Ascending aorta (tissue), 2 donors: ENCODE results near the gene PBRM1. TPM values are rescaled to one million over a fixed set of nuclear protein-coding genes. Genes with fewer than 3 reads are reported as not detected.

Experiments used
- DNase-seq, 2 donors: peaks; one replicate each; pipeline ENCODE4 v3.0.0-alpha.2; 2019; ENCODE audit warnings: low spot score in 2 of 2
- H3K27ac ChIP-seq, 2 donors: fragments of 200-600 bp; sonication (generic); one replicate each; pipeline ENCODE4 v1.5.1; 2016 to 2017; ENCODE audit warnings: mild to moderate bottlenecking in 1 of 2
- H3K27me3 ChIP-seq: fragments of 200-600 bp; sonication (generic); one replicate; pipeline ENCODE4 v1.5.1; 2017
- H3K36me3 ChIP-seq, 2 donors: fragments of 200-600 bp; sonication (generic); one replicate each; pipeline ENCODE4 v1.5.1; 2016
- H3K4me1 ChIP-seq, 2 donors: fragments of 200-600 bp; sonication (generic); one replicate each; pipeline ENCODE4 v1.5.1; 2016 to 2017; ENCODE audit warnings: mild to moderate bottlenecking in 1 of 2
- H3K4me3 ChIP-seq, 2 donors: fragments of 200-600 bp; sonication (generic); one replicate each; pipeline ENCODE4 v1.5.1; 2016 to 2017; ENCODE audit warnings: mild to moderate bottlenecking in 1 of 2
- H3K9me3 ChIP-seq, 2 donors: fragments of 200-600 bp; sonication (generic); one replicate each; pipeline ENCODE4 v1.5.1; 2016
- intact Hi-C: fragments of 100-400 bp; cut with DNase I; formaldehyde crosslinking; loops from one replicate; pipeline ENCODE4 v1.15.1; 2023
- total RNA-seq: library from RNA; depleted of rRNA; stranded (reverse); fragments of >200 nt; gene quantifications from one replicate; pipeline ENCODE4 v1.1.0, GENCODE V29; 2016
- TF ChIP-seq, protein P1 (sequence below), 3 experiments: fragments of 200-600 bp in 2 of 3; fragments of 450-650 bp in 1 of 3; sonication (generic) in 2 of 3; IDR thresholded peaks; one replicate each; pipeline ENCODE4 v1.5.1; 2016 to 2019; ENCODE audit warnings: antibody characterized with exemption in 3 of 3, mild to moderate bottlenecking in 1 of 3, moderate library complexity in 1 of 3

Gene PBRM1
- total RNA-seq, 1 donor from 2014 or later, result 36.7 TPM

- TF ChIP-seq, protein P1, sequence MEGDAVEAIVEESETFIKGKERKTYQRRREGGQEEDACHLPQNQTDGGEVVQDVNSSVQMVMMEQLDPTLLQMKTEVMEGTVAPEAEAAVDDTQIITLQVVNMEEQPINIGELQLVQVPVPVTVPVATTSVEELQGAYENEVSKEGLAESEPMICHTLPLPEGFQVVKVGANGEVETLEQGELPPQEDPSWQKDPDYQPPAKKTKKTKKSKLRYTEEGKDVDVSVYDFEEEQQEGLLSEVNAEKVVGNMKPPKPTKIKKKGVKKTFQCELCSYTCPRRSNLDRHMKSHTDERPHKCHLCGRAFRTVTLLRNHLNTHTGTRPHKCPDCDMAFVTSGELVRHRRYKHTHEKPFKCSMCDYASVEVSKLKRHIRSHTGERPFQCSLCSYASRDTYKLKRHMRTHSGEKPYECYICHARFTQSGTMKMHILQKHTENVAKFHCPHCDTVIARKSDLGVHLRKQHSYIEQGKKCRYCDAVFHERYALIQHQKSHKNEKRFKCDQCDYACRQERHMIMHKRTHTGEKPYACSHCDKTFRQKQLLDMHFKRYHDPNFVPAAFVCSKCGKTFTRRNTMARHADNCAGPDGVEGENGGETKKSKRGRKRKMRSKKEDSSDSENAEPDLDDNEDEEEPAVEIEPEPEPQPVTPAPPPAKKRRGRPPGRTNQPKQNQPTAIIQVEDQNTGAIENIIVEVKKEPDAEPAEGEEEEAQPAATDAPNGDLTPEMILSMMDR (IDR thresholded peaks at IDR 0.05), result no peak
- peak in 1 of 2 donors; percentile 5 for DNase-seq
- peaks cover 0 to 12% of the 10 kb centered on the region in 2 donors for H3K4me1 ChIP-seq
- H3K27me3 ChIP-seq, result no peaks in the 10 kb centered on the region
- H3K36me3 ChIP-seq, result peaks cover 9 to 11% of the 10 kb centered on the region in 2 donors
- intact Hi-C loops, result no loop called here
- peak overlapping the region in 1 of 2 donors; percentile 16 for H3K4me3 ChIP-seq
- peak overlapping the region; percentile 68 to 85 for H3K27ac ChIP-seq
- H3K9me3 ChIP-seq, result no peaks in the 10 kb centered on the region
These were observed 161.4 kb downstream of the PBRM1 start for GRCh38 chr3:52524258-52524751.

- H3K4me3 ChIP-seq, result no peak overlapping the region
- no peak overlapping the region for H3K27ac ChIP-seq
- H3K36me3 ChIP-seq, result peaks cover 9 to 11% of the 10 kb centered on the region in 2 donors
- intact Hi-C loops, result no loop called here
- DNase-seq, result no peak
- TF ChIP-seq, protein P1 (IDR thresholded peaks at IDR 0.05), result no peak
- peaks cover 0 to 12% of the 10 kb centered on the region in 2 donors for H3K4me1 ChIP-seq
- H3K9me3 ChIP-seq, result no peaks in the 10 kb centered on the region
- H3K27me3 ChIP-seq, result no peaks in the 10 kb centered on the region
These were observed 162.1 kb downstream of the PBRM1 start for GRCh38 chr3:52523386-52524257.

DNA sequence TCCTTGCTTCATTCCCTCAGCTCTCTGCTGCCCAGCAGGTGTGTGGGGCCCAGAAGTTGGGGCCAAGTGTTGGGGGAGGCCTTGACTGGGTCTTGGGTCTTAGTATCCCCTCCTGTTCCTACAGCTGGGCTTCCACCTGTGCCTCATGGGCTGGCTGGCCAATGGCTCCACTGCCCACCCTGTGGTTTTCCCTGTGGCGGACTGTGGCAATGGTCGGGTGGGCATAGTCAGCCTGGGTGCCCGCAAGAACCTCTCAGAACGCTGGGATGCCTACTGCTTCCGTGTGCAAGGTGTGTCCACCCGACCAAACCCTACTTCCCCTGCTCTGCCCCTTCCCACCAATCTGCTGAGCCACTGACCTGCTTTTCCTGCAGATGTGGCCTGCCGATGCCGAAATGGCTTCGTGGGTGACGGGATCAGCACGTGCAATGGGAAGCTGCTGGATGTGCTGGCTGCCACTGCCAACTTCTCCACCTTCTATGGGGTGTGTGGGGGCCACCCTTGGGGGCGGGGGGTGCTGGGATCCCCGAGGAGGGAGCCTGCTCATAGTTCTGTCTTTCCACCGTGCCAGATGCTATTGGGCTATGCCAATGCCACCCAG lies 163.0 kb downstream of the PBRM1 start:
- no peaks in the 10 kb centered on the region for H3K27me3 ChIP-seq
- DNase-seq, result no peak
- peaks cover 0 to 12% of the 10 kb centered on the region in 2 donors for H3K4me1 ChIP-seq
- H3K36me3 ChIP-seq, result peaks cover 3 to 9% of the 10 kb centered on the region in 2 donors
- TF ChIP-seq, protein P1 (IDR thresholded peaks at IDR 0.05), result no peak
- no peak overlapping the region for H3K27ac ChIP-seq
- no peaks in the 10 kb centered on the region for H3K9me3 ChIP-seq
- intact Hi-C loops, result no loop called here
- no peak overlapping the region for H3K4me3 ChIP-seq

DNA sequence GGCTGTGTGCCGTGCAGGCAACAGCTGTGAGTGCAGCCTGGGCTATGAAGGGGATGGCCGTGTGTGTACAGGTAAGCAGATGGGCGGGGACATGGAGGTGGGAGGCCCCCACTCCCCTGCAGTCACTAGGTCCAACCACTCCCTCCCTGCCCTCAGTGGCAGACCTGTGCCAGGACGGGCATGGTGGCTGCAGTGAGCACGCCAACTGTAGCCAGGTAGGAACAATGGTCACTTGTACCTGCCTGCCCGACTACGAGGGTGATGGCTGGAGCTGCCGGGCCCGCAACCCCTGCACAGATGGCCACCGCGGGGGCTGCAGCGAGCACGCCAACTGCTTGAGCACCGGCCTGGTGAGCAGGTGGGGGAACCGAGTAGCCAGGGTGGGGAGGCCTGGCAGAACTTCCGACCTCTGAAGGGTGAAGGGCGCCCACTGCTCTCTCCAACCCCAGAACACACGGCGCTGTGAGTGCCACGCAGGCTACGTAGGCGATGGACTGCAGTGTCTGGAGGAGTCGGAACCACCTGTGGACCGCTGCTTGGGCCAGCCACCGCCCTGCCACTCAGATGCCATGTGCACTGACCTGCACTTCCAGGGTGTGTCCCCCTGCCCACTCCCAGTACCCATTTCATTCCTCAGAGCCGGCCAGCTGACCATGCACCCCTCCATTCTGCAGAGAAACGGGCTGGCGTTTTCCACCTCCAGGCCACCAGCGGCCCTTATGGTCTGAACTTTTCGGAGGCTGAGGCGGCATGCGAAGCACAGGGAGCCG lies 163.6 kb downstream of the PBRM1 start:
- no peak for DNase-seq
- no peaks in the 10 kb centered on the region for H3K27me3 ChIP-seq
- H3K9me3 ChIP-seq, result no peaks in the 10 kb centered on the region
- TF ChIP-seq, protein P1 (IDR thresholded peaks at IDR 0.05), result no peak
- no peak overlapping the region for H3K27ac ChIP-seq
- intact Hi-C loops, result no loop called here
- H3K4me1 ChIP-seq, result peaks cover 0 to 12% of the 10 kb centered on the region in 2 donors
- no peak overlapping the region for H3K4me3 ChIP-seq
- peaks cover 0 to 5% of the 10 kb centered on the region in 2 donors for H3K36me3 ChIP-seq

- TF ChIP-seq, protein P1 (IDR thresholded peaks at IDR 0.05), result no peak
- intact Hi-C loops, result no loop called here
- Histone ChIP-seq H3K27ac (no peak overlapping the region), H3K9me3 (no peaks in the 10 kb centered on the region), H3K27me3 (no peaks in the 10 kb centered on the region), H3K36me3 (peaks cover 0 to 5% of the 10 kb centered on the region in 2 donors), H3K4me3 (no peak overlapping the region), H3K4me1 (peaks cover 0 to 12% of the 10 kb centered on the region in 2 donors)
- DNase-seq, result no peak
These were observed 164.3 kb downstream of the PBRM1 start for GRCh38 chr3:52521488-52521824.
